GM08714 (cell line): ENCODE measurements around the gene VSNL1.

ENCODE experiments used
- H3K4me3 ChIP-seq: fragments of 200-500 bp; sonication (Bioruptor generic); 2 replicates; pipeline ENCODE4 v1.5.1; 2014; ENCODE audit warnings: mild to moderate bottlenecking, low read length, inconsistent platforms
- ZNF274 ChIP-seq: IDR thresholded peaks from 2 replicates; pipeline ENCODE4 v1.6.1; 2012; ENCODE audit warnings: mild to moderate bottlenecking, low read depth, low read length

VSNL1 gene

DNA sequence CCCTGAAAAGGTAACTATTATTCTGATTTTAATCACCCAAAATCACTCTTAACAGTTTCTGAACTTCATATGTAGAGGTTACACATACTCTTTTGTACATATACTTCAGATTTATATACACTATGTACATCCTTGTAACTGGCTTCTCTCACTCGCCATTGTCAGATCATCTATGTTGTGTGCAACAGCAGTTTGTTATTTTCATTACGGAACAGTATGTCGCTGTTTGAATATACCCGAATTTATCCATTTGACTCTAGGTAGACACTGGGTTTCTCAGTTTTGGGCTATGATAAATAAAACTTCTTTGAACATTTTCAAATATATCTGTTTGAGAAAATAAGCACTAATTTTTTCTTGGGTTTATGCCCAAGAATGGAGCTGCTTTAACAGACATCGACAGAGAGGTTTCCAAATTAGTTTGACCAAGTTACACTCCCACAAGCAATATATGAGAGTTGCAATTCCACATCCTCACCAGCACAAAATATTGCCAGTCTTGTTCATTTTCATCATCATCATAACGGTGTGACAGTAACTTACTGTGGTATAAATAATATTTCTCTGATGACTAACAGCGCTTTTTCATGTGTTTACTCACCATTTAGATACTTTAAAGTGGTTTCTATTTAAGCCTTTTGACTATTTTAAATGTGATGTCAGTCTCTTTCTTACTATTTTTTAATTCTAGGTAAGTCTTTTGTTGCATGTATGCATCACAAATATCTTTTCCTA is 132.3 kb downstream of the VSNL1 start:
- no peak overlapping the region for H3K4me3 ChIP-seq
- no peak for TF ChIP-seq ZNF274

DNA sequence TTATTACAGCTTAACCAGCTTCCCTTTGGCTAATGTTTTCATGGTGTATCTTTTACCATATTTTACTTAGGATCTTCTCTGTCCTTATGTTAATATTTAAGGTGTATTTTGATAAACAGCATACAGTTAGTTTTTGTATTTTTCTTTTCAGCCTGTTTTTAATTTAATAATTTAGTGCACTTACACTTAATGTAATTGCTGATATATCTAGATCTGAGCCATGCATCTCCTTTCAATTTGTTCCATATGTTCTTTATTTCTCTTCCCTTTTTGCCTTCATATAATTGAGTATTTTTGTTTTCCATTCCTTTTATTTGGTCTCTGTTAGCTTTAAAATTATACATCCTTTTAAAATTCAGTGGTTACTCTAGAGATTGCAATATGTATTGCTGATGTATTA is 134.3 kb downstream of the VSNL1 start:
- H3K4me3 ChIP-seq = no peak overlapping the region
- TF ChIP-seq ZNF274 = no peak

DNA sequence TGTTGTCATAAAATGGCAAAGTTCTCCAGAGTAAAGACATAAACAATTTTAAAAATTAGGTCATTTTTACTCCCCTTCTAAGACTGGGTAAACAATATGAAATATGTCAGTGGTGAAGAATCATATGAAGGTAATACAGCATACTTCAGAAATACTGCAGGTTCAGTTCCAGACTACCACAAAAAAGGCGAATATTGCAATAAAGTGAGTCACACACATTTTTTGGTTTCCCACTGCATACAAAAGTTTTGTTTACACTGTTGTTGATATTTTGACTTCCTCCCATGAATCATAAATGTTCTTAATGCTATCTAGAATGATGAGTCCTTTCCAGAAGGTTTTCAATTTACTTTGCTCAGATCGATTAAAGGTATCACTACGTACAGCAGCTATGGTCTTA is 139.6 kb downstream of the VSNL1 start:
- no peak overlapping the region for H3K4me3 ChIP-seq
- TF ChIP-seq ZNF274 = no peak

DNA sequence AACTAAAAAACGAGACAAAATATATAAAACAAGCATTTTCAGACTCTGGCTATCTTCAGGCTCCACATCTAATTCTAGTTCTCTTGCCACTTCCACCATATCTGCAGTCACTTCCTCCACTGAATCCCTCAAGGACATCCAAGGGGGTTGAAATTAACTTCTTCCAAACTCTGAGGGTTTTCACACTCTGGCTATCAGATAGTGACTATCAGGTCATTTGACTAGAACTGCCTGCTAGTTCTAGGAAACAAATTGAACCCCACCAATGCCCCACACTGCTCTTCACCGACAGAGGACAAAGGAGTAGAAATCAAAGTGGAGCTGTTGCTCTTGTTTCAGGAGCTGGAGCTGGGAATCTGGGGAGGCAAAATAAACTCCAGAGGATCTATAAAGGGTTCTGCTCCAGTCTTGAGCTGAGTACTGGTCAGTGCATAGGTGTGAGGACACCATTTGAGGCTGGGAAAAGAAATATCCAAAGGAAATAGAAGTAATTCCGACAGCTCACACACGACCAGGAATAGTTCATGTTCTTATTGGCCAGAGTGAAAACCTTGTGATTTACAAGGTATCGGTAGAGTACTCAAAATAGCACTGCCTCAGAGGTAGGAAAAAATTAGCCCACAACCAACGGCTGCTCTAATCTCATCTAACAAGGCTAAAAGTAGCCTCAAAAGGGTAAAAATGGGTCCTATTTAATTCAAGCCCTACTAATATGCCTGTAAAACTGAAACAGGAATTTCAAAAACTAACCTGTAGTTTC is 141.8 kb downstream of the VSNL1 start:
- TF ChIP-seq ZNF274 = no peak
- H3K4me3 ChIP-seq = no peak overlapping the region

DNA sequence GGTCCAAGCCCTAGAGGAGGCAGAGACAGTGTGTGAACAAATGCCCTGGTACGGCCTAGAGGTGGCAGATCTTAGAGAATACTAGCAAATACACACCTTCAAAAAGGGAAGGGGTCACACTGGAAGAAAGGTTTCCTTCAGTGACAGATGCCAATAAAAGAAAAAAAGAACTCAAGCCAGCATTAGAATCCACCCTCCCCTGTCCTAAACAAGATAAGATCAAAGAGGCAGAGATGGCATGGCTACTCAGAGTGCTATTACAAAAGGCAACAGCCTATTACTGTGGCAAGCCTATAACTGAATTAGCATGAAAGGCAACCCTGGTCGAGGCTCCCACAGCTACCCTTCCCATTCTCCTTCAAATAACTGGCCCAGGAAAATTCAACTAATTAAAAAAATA is 143.5 kb downstream of the VSNL1 start:
- TF ChIP-seq ZNF274 = no peak
- H3K4me3 ChIP-seq = no peak overlapping the region

DNA sequence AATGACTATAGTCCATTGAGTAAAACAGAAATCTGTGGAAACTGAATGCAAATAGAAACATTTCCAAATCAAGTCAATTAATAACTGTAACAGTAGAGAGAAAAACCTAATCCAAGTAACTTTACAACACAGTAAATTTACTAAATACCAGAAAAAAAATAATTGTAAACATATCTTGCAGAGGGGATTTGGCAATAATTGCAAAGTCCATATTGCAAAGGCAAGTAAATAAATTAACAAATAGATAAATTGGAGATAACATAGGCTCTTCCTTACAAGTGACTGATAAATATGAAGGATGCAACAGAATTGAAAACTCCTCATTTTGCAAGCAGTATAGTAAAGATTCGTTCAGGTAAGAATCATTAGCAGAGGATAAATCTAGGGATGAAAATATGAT is 148.1 kb downstream of the VSNL1 start:
- H3K4me3 ChIP-seq = no peak overlapping the region
- no peak for TF ChIP-seq ZNF274

DNA sequence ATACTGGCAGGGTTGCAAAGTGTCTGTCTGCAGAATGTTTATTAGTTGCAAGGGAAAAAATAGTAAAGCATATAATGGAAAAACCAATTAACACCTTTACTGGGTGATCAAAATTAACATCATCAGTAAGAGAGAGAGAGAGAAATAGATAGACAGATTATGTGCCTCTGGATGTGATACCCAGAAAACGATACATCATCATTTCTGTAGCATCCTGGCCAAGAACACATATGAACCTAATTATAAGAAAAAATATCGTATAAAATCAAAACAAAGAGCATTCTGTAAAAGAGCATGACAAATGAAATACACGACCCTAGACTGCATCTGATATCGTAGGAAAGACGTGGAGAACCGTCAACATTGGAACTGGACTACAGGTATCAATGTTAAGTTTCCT is 148.5 kb downstream of the VSNL1 start:
- TF ChIP-seq ZNF274 = no peak
- no peak overlapping the region for H3K4me3 ChIP-seq

DNA sequence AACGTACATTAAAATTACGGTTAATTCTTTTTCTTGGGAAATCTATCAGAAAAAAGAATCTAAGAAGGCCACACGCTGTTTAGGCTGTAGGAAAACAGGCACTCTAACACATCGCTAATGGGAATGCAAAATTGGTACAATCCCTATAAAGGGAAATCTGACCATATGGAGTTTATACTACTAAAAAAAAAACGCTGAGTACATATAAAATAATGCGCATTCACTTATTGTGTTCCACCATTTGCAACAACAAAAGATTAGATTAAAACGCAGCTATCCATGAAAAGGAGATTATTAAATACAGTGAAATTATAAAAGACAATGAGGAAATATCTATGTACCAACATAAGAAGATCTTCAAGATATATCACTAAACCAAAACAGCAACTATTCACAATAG is 150.3 kb downstream of the VSNL1 start:
- H3K4me3 ChIP-seq = no peak overlapping the region
- TF ChIP-seq ZNF274 = no peak
